ENCODE results near the gene ZNF384. TPM values are rescaled to one million over a fixed set of nuclear protein-coding genes. Genes with fewer than 3 reads are reported as not detected.

ZNF384 gene
- total and polyA plus RNA-seq, 2 experiments from 2014 or later, result 20.5 to 35.9 TPM

DNA sequence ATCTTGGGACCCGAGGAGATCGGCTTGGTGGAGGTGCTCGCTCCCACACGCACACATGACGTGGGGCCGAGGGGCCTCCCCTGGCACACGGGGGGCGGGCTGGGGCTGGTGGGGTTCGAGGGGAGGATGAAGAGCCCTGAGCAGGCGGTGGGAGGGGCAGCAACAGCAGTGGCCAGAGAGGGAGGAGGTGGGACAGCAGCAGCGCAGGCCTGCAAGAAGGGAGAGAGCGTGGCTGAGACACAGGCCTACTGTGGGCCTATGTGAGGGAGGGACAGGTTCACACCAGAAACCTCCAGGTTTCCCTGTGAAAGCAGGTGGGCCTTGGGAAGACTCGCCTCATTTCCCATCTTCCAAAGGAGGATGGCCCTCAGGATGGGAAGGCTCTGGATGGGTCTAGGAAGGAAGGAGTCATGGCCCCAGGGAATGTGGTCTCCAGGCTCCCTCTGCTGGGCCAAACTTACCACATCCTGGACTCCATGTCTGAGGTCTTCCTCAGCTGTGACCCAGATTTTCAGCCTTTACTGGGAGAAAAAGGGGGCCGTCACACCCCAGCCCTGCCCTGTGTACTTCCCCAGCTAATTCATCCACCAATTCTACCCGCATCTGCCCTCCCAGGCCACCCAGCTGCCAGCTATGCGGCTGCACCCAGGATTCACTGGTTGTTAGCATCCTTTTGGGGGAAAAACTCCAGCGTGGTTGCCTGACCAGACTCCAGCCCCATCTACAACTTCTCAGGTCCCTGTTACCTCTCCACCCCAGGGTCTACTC, 8.6 kb upstream of the ZNF384 start:
- no peaks in the 10 kb centered on the region for H3K36me3 ChIP-seq (ENCODE audit: insufficient read depth)
- ATAC-seq (peak; percentile 60), DNase-seq (ENCODE audit: low spot score) (peak; percentile 85)
- H3K27ac Mint-ChIP-seq, result no peak overlapping the region
- peaks cover 16% of the 10 kb centered on the region; the same call in 1 of the 2 replicates for H3F3A ChIP-seq (replicated peaks; ENCODE audit: low read depth)
- H4K20me1 ChIP-seq (replicated peaks; ENCODE audit: insufficient read depth), result no peaks in the 10 kb centered on the region
- H3K9me2 ChIP-seq (ENCODE audit: insufficient read depth), result no peaks in the 10 kb centered on the region
- H3K4me3 Mint-ChIP-seq, result peak overlapping the region; percentile 16; the same call in 1 of the 3 replicates
- peaks cover 30% of the 10 kb centered on the region for H3K4me1 Mint-ChIP-seq
- peaks cover 28% of the 10 kb centered on the region for H3K27me3 ChIP-seq (ENCODE audit: insufficient read depth)
- H3K4me1 ChIP-seq (ENCODE audit: insufficient read depth), result peaks cover 15% of the 10 kb centered on the region
- H3K4me3 ChIP-seq, result no peak overlapping the region; the same call in 1 of the 2 replicates
- peaks cover 4% of the 10 kb centered on the region; the same call in 1 of the 3 replicates for H3K9me3 Mint-ChIP-seq
- TF ChIP-seq, protein P1, sequence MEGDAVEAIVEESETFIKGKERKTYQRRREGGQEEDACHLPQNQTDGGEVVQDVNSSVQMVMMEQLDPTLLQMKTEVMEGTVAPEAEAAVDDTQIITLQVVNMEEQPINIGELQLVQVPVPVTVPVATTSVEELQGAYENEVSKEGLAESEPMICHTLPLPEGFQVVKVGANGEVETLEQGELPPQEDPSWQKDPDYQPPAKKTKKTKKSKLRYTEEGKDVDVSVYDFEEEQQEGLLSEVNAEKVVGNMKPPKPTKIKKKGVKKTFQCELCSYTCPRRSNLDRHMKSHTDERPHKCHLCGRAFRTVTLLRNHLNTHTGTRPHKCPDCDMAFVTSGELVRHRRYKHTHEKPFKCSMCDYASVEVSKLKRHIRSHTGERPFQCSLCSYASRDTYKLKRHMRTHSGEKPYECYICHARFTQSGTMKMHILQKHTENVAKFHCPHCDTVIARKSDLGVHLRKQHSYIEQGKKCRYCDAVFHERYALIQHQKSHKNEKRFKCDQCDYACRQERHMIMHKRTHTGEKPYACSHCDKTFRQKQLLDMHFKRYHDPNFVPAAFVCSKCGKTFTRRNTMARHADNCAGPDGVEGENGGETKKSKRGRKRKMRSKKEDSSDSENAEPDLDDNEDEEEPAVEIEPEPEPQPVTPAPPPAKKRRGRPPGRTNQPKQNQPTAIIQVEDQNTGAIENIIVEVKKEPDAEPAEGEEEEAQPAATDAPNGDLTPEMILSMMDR (conservative IDR thresholded peaks at IDR 0.05; ENCODE audit: low read depth in 2 of 2), result peak; percentile 59 to 83
- no peak for TF ChIP-seq STAT1 (IDR thresholded peaks at IDR 0.05; ENCODE audit: unreplicated experiment)
- no peak for TF ChIP-seq ZNF331 (CRISPR knock-in tag; IDR thresholded peaks at IDR 0.05; ENCODE audit: low read depth)
- no peak for TF ChIP-seq JUNB (IDR thresholded peaks at IDR 0.05; ENCODE audit: unreplicated experiment)
- H3K4me2 ChIP-seq, result peak overlapping the region; percentile 55; the same call in 1 of the 2 replicates
- peaks cover 6% of the 10 kb centered on the region; the same call in 2 of the 3 replicates for H3K36me3 Mint-ChIP-seq (ENCODE audit: low read depth)
- 0 out of 2 replicates have a peak overlapping the region, but pooled peaks have one; percentile 59 for H3K27ac ChIP-seq (ENCODE audit: low read depth)
- peaks cover 28% of the 10 kb centered on the region for H3K27me3 Mint-ChIP-seq (ENCODE audit: insufficient read depth, low read depth, poor library complexity)
- no peak overlapping the region for H2AFZ ChIP-seq
- H3K79me2 ChIP-seq (replicated peaks; ENCODE audit: insufficient read depth), result 0 out of 2 replicates have a peak, but pooled peaks cover 3% of the 10 kb centered on the region

DNA sequence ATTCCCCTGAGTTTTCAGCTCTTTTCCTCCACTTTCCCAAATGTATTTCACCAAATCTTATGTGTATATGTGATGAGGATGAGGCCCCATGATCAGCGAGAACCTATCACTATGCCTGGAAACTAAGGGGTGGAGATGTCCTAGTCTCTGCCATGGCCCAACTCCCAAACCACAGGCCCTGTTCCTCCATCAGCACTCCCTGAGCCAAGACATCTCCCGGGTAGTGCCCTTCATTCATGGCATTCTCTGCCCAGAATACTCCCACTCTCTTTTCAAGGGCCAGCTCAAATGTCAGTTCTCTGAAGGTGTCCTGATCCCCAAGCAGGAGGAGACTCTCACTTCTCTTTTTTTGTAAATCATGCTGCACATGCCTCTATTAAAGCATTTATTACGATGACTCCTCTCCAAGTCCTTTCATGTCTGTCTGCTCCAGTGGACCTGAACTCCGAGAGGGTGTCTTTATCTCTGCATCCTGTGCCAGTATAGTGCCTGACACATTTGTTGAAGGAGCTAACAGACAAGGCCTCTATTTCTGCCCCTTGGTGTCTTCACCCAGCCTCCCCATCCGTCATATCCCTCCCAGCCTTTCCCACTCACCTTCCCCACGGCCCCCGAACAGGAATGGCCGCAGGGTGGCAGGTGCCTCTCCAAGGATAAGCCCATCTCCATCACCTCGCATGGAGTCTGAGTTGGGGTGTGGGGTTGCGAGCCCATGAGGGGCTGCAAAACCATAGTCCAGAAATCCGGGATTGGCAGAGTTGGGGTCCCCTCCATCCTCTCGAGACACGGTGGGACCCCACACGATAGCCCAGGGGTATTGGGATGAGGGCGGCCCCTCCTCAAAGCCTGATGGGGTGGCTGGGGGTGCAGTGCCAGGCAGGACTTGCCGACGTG, 7.8 kb upstream of the ZNF384 start:
- no peak for ATAC-seq
- no peaks in the 10 kb centered on the region for H4K20me1 ChIP-seq (replicated peaks; ENCODE audit: insufficient read depth)
- no peak overlapping the region for H3K4me3 ChIP-seq
- no peak overlapping the region for H3K27ac Mint-ChIP-seq
- H3K36me3 Mint-ChIP-seq (ENCODE audit: low read depth), result peaks cover 6% of the 10 kb centered on the region; the same call in 2 of the 3 replicates
- H3K27ac ChIP-seq (ENCODE audit: low read depth), result no peak overlapping the region
- H3F3A ChIP-seq (replicated peaks; ENCODE audit: low read depth), result peaks cover 14% of the 10 kb centered on the region; the same call in 1 of the 2 replicates
- no peak overlapping the region; the same call in 2 of the 3 replicates for H3K4me3 Mint-ChIP-seq
- H3K4me1 Mint-ChIP-seq, result peaks cover 36% of the 10 kb centered on the region
- peaks cover 23% of the 10 kb centered on the region for H3K27me3 ChIP-seq (ENCODE audit: insufficient read depth)
- no peak overlapping the region for H3K4me2 ChIP-seq
- no peak for DNase-seq (ENCODE audit: low spot score)
- peaks cover 15% of the 10 kb centered on the region for H3K4me1 ChIP-seq (ENCODE audit: insufficient read depth)
- H3K9me2 ChIP-seq (ENCODE audit: insufficient read depth), result no peaks in the 10 kb centered on the region
- H3K36me3 ChIP-seq (ENCODE audit: insufficient read depth), result no peaks in the 10 kb centered on the region
- H3K27me3 Mint-ChIP-seq (ENCODE audit: insufficient read depth, low read depth, poor library complexity), result peaks cover 23% of the 10 kb centered on the region
- H3K9me3 Mint-ChIP-seq, result peaks cover 4% of the 10 kb centered on the region; the same call in 1 of the 3 replicates
- H3K79me2 ChIP-seq (replicated peaks; ENCODE audit: insufficient read depth), result 0 out of 2 replicates have a peak, but pooled peaks cover 3% of the 10 kb centered on the region
- no peak overlapping the region for H2AFZ ChIP-seq
- TF ChIP-seq POLR2AphosphoS5 (IDR thresholded peaks at IDR 0.05; ENCODE audit: low read depth), result no peak
- TF ChIP-seq JUNB (IDR thresholded peaks at IDR 0.05; ENCODE audit: unreplicated experiment), result no peak
- TF ChIP-seq, protein P2, sequence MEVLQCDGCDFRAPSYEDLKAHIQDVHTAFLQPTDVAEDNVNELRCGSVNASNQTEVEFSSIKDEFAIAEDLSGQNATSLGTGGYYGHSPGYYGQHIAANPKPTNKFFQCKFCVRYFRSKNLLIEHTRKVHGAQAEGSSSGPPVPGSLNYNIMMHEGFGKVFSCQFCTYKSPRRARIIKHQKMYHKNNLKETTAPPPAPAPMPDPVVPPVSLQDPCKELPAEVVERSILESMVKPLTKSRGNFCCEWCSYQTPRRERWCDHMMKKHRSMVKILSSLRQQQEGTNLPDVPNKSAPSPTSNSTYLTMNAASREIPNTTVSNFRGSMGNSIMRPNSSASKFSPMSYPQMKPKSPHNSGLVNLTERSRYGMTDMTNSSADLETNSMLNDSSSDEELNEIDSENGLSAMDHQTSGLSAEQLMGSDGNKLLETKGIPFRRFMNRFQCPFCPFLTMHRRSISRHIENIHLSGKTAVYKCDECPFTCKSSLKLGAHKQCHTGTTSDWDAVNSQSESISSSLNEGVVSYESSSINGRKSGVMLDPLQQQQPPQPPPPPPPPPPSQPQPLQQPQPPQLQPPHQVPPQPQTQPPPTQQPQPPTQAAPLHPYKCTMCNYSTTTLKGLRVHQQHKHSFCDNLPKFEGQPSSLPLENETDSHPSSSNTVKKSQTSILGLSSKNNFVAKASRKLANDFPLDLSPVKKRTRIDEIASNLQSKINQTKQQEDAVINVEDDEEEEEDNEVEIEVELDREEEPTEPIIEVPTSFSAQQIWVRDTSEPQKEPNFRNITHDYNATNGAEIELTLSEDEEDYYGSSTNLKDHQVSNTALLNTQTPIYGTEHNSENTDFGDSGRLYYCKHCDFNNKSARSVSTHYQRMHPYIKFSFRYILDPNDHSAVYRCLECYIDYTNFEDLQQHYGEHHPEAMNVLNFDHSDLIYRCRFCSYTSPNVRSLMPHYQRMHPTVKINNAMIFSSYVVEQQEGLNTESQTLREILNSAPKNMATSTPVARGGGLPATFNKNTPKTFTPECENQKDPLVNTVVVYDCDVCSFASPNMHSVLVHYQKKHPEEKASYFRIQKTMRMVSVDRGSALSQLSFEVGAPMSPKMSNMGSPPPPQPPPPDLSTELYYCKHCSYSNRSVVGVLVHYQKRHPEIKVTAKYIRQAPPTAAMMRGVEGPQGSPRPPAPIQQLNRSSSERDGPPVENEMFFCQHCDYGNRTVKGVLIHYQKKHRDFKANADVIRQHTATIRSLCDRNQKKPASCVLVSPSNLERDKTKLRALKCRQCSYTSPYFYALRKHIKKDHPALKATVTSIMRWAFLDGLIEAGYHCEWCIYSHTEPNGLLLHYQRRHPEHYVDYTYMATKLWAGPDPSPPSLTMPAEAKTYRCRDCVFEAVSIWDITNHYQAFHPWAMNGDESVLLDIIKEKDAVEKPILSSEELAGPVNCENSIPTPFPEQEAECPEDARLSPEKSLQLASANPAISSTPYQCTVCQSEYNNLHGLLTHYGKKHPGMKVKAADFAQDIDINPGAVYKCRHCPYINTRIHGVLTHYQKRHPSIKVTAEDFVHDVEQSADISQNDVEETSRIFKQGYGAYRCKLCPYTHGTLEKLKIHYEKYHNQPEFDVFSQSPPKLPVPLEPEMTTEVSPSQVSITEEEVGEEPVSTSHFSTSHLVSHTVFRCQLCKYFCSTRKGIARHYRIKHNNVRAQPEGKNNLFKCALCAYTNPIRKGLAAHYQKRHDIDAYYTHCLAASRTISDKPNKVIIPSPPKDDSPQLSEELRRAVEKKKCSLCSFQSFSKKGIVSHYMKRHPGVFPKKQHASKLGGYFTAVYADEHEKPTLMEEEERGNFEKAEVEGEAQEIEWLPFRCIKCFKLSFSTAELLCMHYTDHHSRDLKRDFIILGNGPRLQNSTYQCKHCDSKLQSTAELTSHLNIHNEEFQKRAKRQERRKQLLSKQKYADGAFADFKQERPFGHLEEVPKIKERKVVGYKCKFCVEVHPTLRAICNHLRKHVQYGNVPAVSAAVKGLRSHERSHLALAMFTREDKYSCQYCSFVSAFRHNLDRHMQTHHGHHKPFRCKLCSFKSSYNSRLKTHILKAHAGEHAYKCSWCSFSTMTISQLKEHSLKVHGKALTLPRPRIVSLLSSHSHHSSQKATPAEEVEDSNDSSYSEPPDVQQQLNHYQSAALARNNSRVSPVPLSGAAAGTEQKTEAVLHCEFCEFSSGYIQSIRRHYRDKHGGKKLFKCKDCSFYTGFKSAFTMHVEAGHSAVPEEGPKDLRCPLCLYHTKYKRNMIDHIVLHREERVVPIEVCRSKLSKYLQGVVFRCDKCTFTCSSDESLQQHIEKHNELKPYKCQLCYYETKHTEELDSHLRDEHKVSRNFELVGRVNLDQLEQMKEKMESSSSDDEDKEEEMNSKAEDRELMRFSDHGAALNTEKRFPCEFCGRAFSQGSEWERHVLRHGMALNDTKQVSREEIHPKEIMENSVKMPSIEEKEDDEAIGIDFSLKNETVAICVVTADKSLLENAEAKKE (CRISPR knock-in tag; IDR thresholded peaks at IDR 0.05), result no peak
- TF ChIP-seq STAT1 (IDR thresholded peaks at IDR 0.05; ENCODE audit: unreplicated experiment), result no peak
- TF ChIP-seq, protein P1 (conservative IDR thresholded peaks at IDR 0.05; ENCODE audit: low read depth in 2 of 2), result no peak

Data from GM23338 (cell line).